PC-3 (cell line): ENCODE results near the gene CERS6. TPM values are rescaled to one million over a fixed set of nuclear protein-coding genes. Genes with fewer than 3 reads are reported as not detected.

Experiments
- ATAC-seq: fragments of 200-7000 bp; cut with Tn5 transposase; 2 replicates; pipeline ENCODE4 v1.9.1; 2020; ENCODE audit warnings: mild to moderate bottlenecking, moderate library complexity
- BruUV-seq: library from RNA; stranded (reverse); fragments of 400-500 nt; replicated peaks from 2 replicates; lab custom pipeline; 2021; lab: Mats Ljungman, UMichigan
- CTCF ChIA-PET: fragments of 300-600 bp; sonication (Branson Sonifier 250); formaldehyde crosslinking; loops from one replicate; lab custom pipeline; 2022; ENCODE audit warnings: antibody characterized with exemption; lab: Charles Lee
- POLR2A ChIA-PET: fragments of 300-600 bp; sonication (Branson Sonifier 250); formaldehyde crosslinking; loops from one replicate; lab custom pipeline; 2022; ENCODE audit warnings: antibody characterized with exemption; ENCODE audit not compliant: unreplicated experiment; lab: Charles Lee
- DNase-seq: peaks from one replicate; pipeline ENCODE4 v3.0.0-alpha.2; 2015
- H2AFZ ChIP-seq: fragments of 300-600 bp; sonication (generic); 2 replicates; pipeline ENCODE4 v1.6.0; 2016; ENCODE audit warnings: antibody characterized with exemption, low read length
- H3F3A ChIP-seq: fragments of 300-600 bp; sonication (generic); one replicate; pipeline ENCODE4 v1.6.0; 2017; ENCODE audit warnings: antibody characterized with exemption, low read length, control low read depth, mild to moderate bottlenecking; ENCODE audit not compliant: unreplicated experiment
- H3K27ac ChIP-seq: fragments of 300-600 bp; sonication (generic); 2 replicates; pipeline ENCODE4 v1.5.1; 2016; ENCODE audit warnings: mild to moderate bottlenecking, low read length
- H3K27me3 ChIP-seq: fragments of 300-600 bp; sonication (generic); 2 replicates; pipeline ENCODE4 v1.6.1; 2016; ENCODE audit warnings: low read length, mixed read lengths
- H3K36me3 ChIP-seq: fragments of 300-600 bp; sonication (generic); 2 replicates; pipeline ENCODE4 v1.6.1; 2016; ENCODE audit warnings: low read depth, mixed run types, low read length, mixed read lengths
- H3K4me1 ChIP-seq: fragments of 300-600 bp; sonication (generic); 2 replicates; pipeline ENCODE4 v1.5.1; 2016; ENCODE audit warnings: low read length; ENCODE audit not compliant: insufficient read depth
- H3K4me2 ChIP-seq: fragments of 300-600 bp; sonication (generic); 2 replicates; pipeline ENCODE4 v1.6.0; 2016; ENCODE audit warnings: low read length
- H3K4me3 ChIP-seq: fragments of 300-600 bp; sonication (generic); 2 replicates; pipeline ENCODE4 v1.5.1; 2016; ENCODE audit warnings: mild to moderate bottlenecking, low read length, mixed read lengths
- H3K79me2 ChIP-seq: fragments of 300-600 bp; sonication (generic); 2 replicates; pipeline ENCODE4 v1.6.1; 2017; ENCODE audit warnings: low read length, mixed read lengths
- H3K9ac ChIP-seq: fragments of 300-600 bp; sonication (generic); 2 replicates; pipeline ENCODE4 v1.6.0; 2016; ENCODE audit warnings: mild to moderate bottlenecking, low read length
- H3K9me2 ChIP-seq: fragments of 300-600 bp; sonication (generic); replicated peaks from 2 replicates; pipeline ENCODE4 v1.6.1; 2016; ENCODE audit warnings: mixed run types, low read length, mixed read lengths
- H3K9me3 ChIP-seq: fragments of 300-600 bp; sonication (generic); 2 replicates; pipeline ENCODE4 v1.6.1; 2016; ENCODE audit warnings: low read length, mixed read lengths
- H4K20me1 ChIP-seq: fragments of 300-600 bp; sonication (generic); 2 replicates; pipeline ENCODE4 v1.6.1; 2016; ENCODE audit warnings: low read length, mixed read lengths
- EZH2 ChIP-seq: fragments of 300-600 bp; sonication (generic); IDR thresholded peaks from one replicate; pipeline ENCODE4 v1.6.1; 2017; ENCODE audit warnings: antibody characterized with exemption, mild to moderate bottlenecking, low read length; ENCODE audit not compliant: unreplicated experiment
- EZH2phosphoT487 ChIP-seq: fragments of 300-600 bp; sonication (generic); IDR thresholded peaks from 2 replicates; pipeline ENCODE4 v1.6.1; 2018; ENCODE audit warnings: mild to moderate bottlenecking, antibody characterized with exemption, low read length, borderline replicate concordance
- intact Hi-C: fragments of 100-400 bp; cut with micrococcal nuclease; formaldehyde crosslinking; loops from 2 replicates; pipeline ENCODE4 v1.9.0; 2023
- total RNA-seq: library from RNA; depleted of rRNA; stranded (reverse); fragments of >200 nt; gene quantifications from 2 replicates; pipeline ENCODE4 v1.2.3, GENCODE V29; 2014
- TF ChIP-seq, protein P1 (sequence below): fragments of 300-600 bp; sonication (generic); conservative IDR thresholded peaks from 2 replicates; pipeline ENCODE4 v1.5.1; 2017; ENCODE audit warnings: antibody characterized with exemption, low read depth, mild to moderate bottlenecking, low read length

The CERS6 gene
- total RNA-seq, 1 experiment from 2014 or later: 24.2 TPM

GRCh38 chr2:168692132-168692744 lies 236.2 kb downstream of the CERS6 start:
- ChIA-PET CTCF (no interaction called here), POLR2A (no interaction called here)
- no peak overlapping the region for H3K4me2 ChIP-seq
- H3K4me1 ChIP-seq: no peaks in the 10 kb centered on the region
- ATAC-seq (no peak), DNase-seq (no peak)
- no peak overlapping the region for H3K27ac ChIP-seq
- H3F3A ChIP-seq: no peaks in the 10 kb centered on the region
- no peak for TF ChIP-seq EZH2phosphoT487
- TF ChIP-seq, protein P1, sequence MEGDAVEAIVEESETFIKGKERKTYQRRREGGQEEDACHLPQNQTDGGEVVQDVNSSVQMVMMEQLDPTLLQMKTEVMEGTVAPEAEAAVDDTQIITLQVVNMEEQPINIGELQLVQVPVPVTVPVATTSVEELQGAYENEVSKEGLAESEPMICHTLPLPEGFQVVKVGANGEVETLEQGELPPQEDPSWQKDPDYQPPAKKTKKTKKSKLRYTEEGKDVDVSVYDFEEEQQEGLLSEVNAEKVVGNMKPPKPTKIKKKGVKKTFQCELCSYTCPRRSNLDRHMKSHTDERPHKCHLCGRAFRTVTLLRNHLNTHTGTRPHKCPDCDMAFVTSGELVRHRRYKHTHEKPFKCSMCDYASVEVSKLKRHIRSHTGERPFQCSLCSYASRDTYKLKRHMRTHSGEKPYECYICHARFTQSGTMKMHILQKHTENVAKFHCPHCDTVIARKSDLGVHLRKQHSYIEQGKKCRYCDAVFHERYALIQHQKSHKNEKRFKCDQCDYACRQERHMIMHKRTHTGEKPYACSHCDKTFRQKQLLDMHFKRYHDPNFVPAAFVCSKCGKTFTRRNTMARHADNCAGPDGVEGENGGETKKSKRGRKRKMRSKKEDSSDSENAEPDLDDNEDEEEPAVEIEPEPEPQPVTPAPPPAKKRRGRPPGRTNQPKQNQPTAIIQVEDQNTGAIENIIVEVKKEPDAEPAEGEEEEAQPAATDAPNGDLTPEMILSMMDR: no peak
- TF ChIP-seq EZH2: no peak
- H4K20me1 ChIP-seq: no peaks in the 10 kb centered on the region
- no peak overlapping the region for H3K4me3 ChIP-seq
- no peaks in the 10 kb centered on the region for H3K9me2 ChIP-seq
- H3K36me3 ChIP-seq: no peaks in the 10 kb centered on the region
- no peaks in the 10 kb centered on the region for H3K79me2 ChIP-seq
- H3K27me3 ChIP-seq: no peaks in the 10 kb centered on the region
- no peak overlapping the region for H2AFZ ChIP-seq
- H3K9ac ChIP-seq: no peak overlapping the region
- intact Hi-C loops: no loop called here
- BruUV-seq: no TSS peak
- H3K9me3 ChIP-seq: no peaks in the 10 kb centered on the region

DNA sequence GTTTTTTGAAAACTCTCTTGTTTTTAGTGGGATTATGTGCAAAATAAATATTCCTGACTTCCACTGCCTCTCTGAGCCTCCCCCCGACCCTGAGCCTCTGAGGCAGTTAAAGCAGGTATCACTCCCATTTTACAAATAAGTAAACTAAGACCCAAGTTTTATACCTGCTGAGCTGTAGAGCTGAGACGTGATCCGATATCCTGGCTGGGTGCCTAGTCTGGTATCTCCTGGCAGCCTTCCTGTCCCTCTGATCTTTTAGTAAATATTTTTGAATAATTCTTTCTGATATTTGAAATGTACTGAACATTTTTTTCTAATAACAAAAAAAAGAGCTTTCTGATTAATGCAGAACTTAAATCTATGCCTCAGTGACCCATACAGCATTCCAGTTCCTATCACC lies 238.1 kb downstream of the CERS6 start:
- Histone ChIP-seq H2AFZ (no peak overlapping the region), H3K36me3 (no peaks in the 10 kb centered on the region), H3K4me3 (no peak overlapping the region), H3K4me2 (no peak overlapping the region), H3K27me3 (no peaks in the 10 kb centered on the region), H3K79me2 (no peaks in the 10 kb centered on the region), H3K9me2 (no peaks in the 10 kb centered on the region), H3K4me1 (no peaks in the 10 kb centered on the region), H3F3A (no peaks in the 10 kb centered on the region), H4K20me1 (no peaks in the 10 kb centered on the region), H3K9me3 (no peaks in the 10 kb centered on the region), H3K9ac (no peak overlapping the region), H3K27ac (no peak overlapping the region)
- ATAC-seq (no peak), DNase-seq (no peak)
- TF ChIP-seq EZH2 (no peak), EZH2phosphoT487 (no peak)
- TF ChIP-seq, protein P1: no peak
- CTCF ChIA-PET: no interaction called here
- POLR2A ChIA-PET: no interaction called here
- intact Hi-C loops: no loop called here
- no TSS peak for BruUV-seq

DNA sequence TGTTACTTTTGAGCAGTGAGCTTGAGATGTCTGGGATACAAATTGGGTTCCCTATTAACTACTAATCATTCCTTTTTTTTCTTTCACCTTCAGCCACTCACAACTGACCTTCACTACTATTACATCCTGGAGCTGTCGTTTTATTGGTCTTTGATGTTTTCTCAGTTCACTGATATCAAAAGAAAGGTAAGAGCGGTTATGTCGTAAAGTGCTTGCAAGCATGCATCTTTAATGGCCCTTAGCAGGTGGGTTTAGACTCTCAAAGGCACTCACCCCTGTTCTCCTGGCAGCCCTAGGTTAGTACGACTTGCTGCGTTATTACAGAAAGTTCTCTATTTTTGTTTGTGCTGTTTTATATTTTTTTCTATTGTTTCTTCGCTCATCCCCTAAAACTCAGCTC lies 238.8 kb downstream of the CERS6 start:
- Histone ChIP-seq H3K27me3 (no peaks in the 10 kb centered on the region), H3F3A (no peaks in the 10 kb centered on the region), H4K20me1 (no peaks in the 10 kb centered on the region), H3K9me2 (no peaks in the 10 kb centered on the region), H3K79me2 (no peaks in the 10 kb centered on the region), H3K4me1 (no peaks in the 10 kb centered on the region), H3K9me3 (no peaks in the 10 kb centered on the region), H3K36me3 (no peaks in the 10 kb centered on the region), H3K4me3 (no peak overlapping the region), H3K27ac (no peak overlapping the region), H2AFZ (no peak overlapping the region), H3K4me2 (no peak overlapping the region), H3K9ac (no peak overlapping the region)
- ChIA-PET CTCF (no interaction called here), POLR2A (no interaction called here)
- ATAC-seq (no peak), DNase-seq (no peak)
- TF ChIP-seq, protein P1: no peak
- no peak for TF ChIP-seq EZH2phosphoT487
- no peak for TF ChIP-seq EZH2
- intact Hi-C loops: loop anchor here (5.0 kb wide), 1 partner anchor 62 kb away; no protein-coding TSS in a partner anchor
- BruUV-seq: no TSS peak
